Smooth muscle cell (in vitro differentiated cells): ENCODE measurements around the gene ITGA5. TPM values are rescaled to one million over a fixed set of nuclear protein-coding genes. Genes with fewer than 3 reads are reported as not detected.

ENCODE experiments used
- DNase-seq: peaks from one replicate; lab custom pipeline; 2025; ENCODE audit not compliant: unreplicated experiment; lab: John Stamatoyannopoulos, UW
- H2AFZ ChIP-seq: fragments of 200-600 bp; sonication (generic); 2 replicates; pipeline ENCODE4 v1.6.0; 2016; ENCODE audit warnings: antibody characterized with exemption, low read depth, mild to moderate bottlenecking
- H3F3A ChIP-seq: fragments of 200-600 bp; sonication (generic); 2 replicates; pipeline ENCODE4 v1.6.0; 2017; ENCODE audit warnings: antibody characterized with exemption, low read depth
- H3K27ac ChIP-seq: fragments of 200-600 bp; sonication (generic); 2 replicates; pipeline ENCODE4 v1.5.1; 2016; ENCODE audit warnings: low read depth, mild to moderate bottlenecking
- H3K27me3 ChIP-seq: fragments of 200-600 bp; sonication (generic); 2 replicates; pipeline ENCODE4 v1.6.1; 2016; ENCODE audit warnings: low read depth, mild to moderate bottlenecking
- H3K36me3 ChIP-seq: fragments of 200-600 bp; sonication (generic); 2 replicates; pipeline ENCODE4 v1.5.1; 2016; ENCODE audit warnings: low read depth
- H3K4me1 ChIP-seq: fragments of 200-600 bp; sonication (generic); 2 replicates; pipeline ENCODE4 v1.5.1; 2016; ENCODE audit warnings: low read depth
- H3K4me2 ChIP-seq: fragments of 200-600 bp; sonication (generic); 2 replicates; pipeline ENCODE4 v1.6.0; 2016; ENCODE audit warnings: mild to moderate bottlenecking
- H3K4me3 ChIP-seq: fragments of 200-600 bp; sonication (generic); 2 replicates; pipeline ENCODE4 v1.5.1; 2016; ENCODE audit warnings: mild to moderate bottlenecking
- H3K79me2 ChIP-seq: fragments of 200-600 bp; sonication (generic); 2 replicates; pipeline ENCODE4 v1.6.0; 2016; ENCODE audit warnings: low read depth, mild to moderate bottlenecking
- H3K9ac ChIP-seq: fragments of 200-600 bp; sonication (generic); 2 replicates; pipeline ENCODE4 v1.6.0; 2016; ENCODE audit warnings: low read depth
- H3K9me3 ChIP-seq: fragments of 200-600 bp; sonication (generic); replicated peaks from 2 replicates; pipeline ENCODE4 v1.5.1; 2016; ENCODE audit warnings: low read depth
- H4K20me1 ChIP-seq: fragments of 200-600 bp; sonication (generic); 2 replicates; pipeline ENCODE4 v1.6.0; 2016; ENCODE audit warnings: low read depth
- CTCF ChIP-seq: fragments of 200-600 bp; sonication (generic); IDR thresholded peaks from 2 replicates; pipeline ENCODE4 v1.5.1; 2017; ENCODE audit warnings: borderline replicate concordance, mild to moderate bottlenecking, antibody characterized with exemption; ENCODE audit not compliant: insufficient read depth, poor library complexity, severe bottlenecking
- WGBS: methylation state at CpG from one replicate; pipeline ENCODE4 v1.1.7; 2016; ENCODE audit warnings: low lambda C conversion rate; 5-methylcytosine and 5-hydroxymethylcytosine counted together
- polyA plus RNA-seq: library from polyadenylated mRNA; unstranded; fragments of >200 nt; fragmentation: Nextera tagmentation; extraction: Ambion mirVana; gene quantifications from 2 replicates; pipeline ENCODE4 v1.2.1, GENCODE V29; 2016
- total RNA-seq: library from RNA; depleted of rRNA; stranded (reverse); fragments of >200 nt; gene quantifications from 2 replicates; pipeline ENCODE4 v1.2.3, GENCODE V29; 2014

The ITGA5 gene
- total and polyA plus RNA-seq, 2 experiments from 2014 or later = 163 to 192 TPM

- no peaks in the 10 kb centered on the region for H3K79me2 ChIP-seq
- no peak for TF ChIP-seq CTCF
- no peaks in the 10 kb centered on the region for H3F3A ChIP-seq
- peaks cover 59% of the 10 kb centered on the region for H3K27me3 ChIP-seq
- H3K4me1 ChIP-seq = no peaks in the 10 kb centered on the region
- no peak overlapping the region for H3K4me2 ChIP-seq
- no peak for DNase-seq
- 36% methylated on average over 2 of the region's 2 CpGs for WGBS
- no peaks in the 10 kb centered on the region for H3K9me3 ChIP-seq
- no peaks in the 10 kb centered on the region for H4K20me1 ChIP-seq
- no peak overlapping the region for H3K4me3 ChIP-seq
- no peak overlapping the region for H3K9ac ChIP-seq
- no peak overlapping the region for H2AFZ ChIP-seq
- no peak overlapping the region for H3K27ac ChIP-seq
- no peaks in the 10 kb centered on the region for H3K36me3 ChIP-seq
Observed at GRCh38 chr12:54463034-54463433, 44.0 kb upstream of the ITGA5 start.

GRCh38 chr12:54460317-54460923 lies 41.4 kb upstream of the ITGA5 start:
- Histone ChIP-seq H3K4me1 (no peaks in the 10 kb centered on the region), H3F3A (no peaks in the 10 kb centered on the region), H3K36me3 (no peaks in the 10 kb centered on the region), H4K20me1 (no peaks in the 10 kb centered on the region), H3K4me3 (no peak overlapping the region), H3K9ac (no peak overlapping the region), H2AFZ (no peak overlapping the region), H3K9me3 (no peaks in the 10 kb centered on the region), H3K27me3 (peaks cover 77% of the 10 kb centered on the region), H3K79me2 (no peaks in the 10 kb centered on the region), H3K4me2 (no peak overlapping the region), H3K27ac (no peak overlapping the region)
- 79% methylated on average over 9 of the region's 9 CpGs for WGBS
- no peak for DNase-seq
- no peak for TF ChIP-seq CTCF

DNA sequence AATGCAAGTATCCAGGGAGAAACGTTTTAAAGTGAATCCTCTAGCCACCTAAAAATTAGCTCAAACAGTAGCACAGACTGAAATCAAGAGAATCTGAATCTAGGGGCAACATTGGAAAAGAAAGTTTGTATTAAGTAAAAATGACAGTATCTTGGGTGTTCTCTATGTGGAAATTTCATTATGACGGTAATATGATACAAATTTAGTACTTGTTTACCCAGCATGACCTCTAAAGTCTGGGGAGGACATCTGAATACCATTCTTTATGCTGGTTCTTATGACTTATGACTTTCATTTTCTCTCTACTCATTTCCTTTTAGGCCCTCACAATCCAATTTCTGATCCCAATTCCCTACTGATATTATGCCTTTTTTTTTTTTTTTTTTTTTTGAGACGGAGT lies 40.3 kb upstream of the ITGA5 start:
- Histone ChIP-seq H3K79me2 (no peaks in the 10 kb centered on the region), H3K4me1 (no peaks in the 10 kb centered on the region), H3K27ac (no peak overlapping the region), H3K4me3 (no peak overlapping the region), H3K36me3 (no peaks in the 10 kb centered on the region), H4K20me1 (no peaks in the 10 kb centered on the region), H3F3A (no peaks in the 10 kb centered on the region), H3K4me2 (no peak overlapping the region), H2AFZ (no peak overlapping the region), H3K27me3 (peaks cover 68% of the 10 kb centered on the region), H3K9ac (no peak overlapping the region), H3K9me3 (no peaks in the 10 kb centered on the region)
- TF ChIP-seq CTCF = no peak
- DNase-seq = no peak
- WGBS = 89% methylated on average over 3 of the region's 3 CpGs

DNA sequence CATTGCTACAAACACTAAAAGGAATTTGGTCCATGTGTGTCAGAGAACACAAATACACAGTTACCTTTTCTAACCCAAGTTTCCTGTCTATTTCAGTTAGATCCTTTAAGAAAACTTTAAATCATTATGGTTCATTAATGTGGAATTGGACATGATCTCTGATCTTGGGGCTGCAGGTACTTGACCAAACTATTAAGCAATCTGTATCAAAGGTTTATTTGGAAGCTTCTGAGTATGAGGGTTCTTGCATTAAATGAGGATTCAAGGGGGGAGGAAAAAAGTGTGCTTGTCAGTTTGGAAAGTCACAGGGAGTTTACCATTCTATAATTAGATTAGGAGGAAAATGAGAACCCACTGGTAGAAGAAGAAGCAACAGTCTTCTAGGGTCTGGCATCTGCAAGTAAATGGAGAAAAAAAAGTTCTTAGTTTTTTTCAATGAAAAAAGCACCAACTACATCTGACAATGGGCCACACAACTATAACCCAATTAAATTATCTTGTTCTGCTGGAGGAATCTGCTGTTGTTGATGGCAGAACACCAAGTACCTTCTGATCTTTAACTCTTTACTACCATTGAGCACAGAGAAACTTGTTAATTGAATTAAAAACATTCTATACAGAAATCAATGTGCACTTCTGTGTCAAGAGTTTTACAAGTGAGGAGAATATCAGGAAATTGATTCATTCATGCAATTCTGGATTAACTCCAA lies 36.8 kb upstream of the ITGA5 start:
- TF ChIP-seq CTCF = no peak

More for the DNA sequence above, 36.8 kb upstream of the ITGA5 start:
- Histone ChIP-seq H3K4me3 (no peak overlapping the region), H3K4me1 (peaks cover 6% of the 10 kb centered on the region), H3K27me3 (peaks cover 53% of the 10 kb centered on the region), H3K27ac (no peak overlapping the region), H3K4me2 (no peak overlapping the region), H3K9ac (no peak overlapping the region), H3F3A (no peaks in the 10 kb centered on the region), H4K20me1 (no peaks in the 10 kb centered on the region), H3K79me2 (no peaks in the 10 kb centered on the region), H2AFZ (no peak overlapping the region), H3K9me3 (no peaks in the 10 kb centered on the region), H3K36me3 (no peaks in the 10 kb centered on the region)
- no peak for DNase-seq
